GM19035 (cell line): ENCODE data around the gene NAA38.

Source experiments
- ATAC-seq: cut with Tn5 transposase; IDR thresholded peaks from one replicate; pipeline ENCODE4 v1.9.1; 2021; ENCODE audit not compliant: unreplicated experiment

Gene NAA38

DNA sequence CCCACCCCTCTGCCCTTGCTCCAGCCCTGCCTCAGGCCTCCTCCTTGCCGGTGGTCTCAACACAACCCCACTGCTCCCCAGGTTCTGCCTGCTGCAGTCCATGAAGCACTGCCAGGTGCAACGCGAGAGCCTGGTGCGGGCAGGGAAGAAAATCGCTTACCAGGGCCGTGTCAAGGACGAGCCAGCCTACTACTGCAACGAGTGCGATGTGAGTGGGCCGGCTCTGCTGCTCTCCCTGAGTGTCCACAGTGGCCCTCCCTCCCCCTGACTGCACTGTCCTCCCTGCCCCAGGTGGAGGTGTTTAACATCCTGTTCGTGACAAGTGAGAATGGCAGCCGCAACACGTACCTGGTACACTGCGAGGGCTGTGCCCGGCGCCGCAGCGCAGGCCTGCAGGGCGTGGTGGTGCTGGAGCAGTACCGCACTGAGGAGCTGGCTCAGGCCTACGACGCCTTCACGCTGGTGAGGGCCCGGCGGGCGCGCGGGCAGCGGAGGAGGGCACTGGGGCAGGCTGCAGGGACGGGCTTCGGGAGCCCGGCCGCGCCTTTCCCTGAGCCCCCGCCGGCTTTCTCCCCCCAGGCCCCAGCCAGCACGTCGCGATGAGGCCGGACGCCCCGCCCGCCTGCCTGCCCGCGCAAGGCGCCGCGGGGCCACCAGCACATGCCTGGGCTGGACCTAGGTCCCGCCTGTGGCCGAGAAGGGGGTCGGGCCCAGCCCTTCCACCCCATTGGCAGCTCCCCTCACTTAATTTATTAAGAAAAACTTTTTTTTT lies 4.3 kb downstream of the NAA38 start:
- ATAC-seq = no peak

DNA sequence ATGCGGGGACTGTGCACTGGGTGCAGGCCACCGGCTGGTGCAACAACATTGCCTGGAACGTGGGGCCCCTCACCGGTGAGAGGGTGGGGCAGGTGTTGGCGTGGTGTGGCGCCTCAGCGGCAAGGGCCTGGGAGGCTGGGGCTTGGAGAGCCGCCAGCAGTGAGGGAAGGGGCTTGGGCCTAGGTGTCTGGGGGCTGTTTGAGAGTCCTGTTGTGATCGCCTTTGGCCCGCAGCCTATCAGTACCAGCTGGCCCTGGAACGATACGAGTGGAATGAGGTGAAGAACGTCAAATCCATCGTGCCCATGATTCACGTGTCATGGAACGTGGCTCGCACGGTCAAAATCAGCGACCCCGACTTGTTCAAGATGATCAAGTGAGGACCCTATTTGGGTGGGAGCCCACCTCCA lies 5.1 kb downstream of the NAA38 start:
- no peak for ATAC-seq

DNA sequence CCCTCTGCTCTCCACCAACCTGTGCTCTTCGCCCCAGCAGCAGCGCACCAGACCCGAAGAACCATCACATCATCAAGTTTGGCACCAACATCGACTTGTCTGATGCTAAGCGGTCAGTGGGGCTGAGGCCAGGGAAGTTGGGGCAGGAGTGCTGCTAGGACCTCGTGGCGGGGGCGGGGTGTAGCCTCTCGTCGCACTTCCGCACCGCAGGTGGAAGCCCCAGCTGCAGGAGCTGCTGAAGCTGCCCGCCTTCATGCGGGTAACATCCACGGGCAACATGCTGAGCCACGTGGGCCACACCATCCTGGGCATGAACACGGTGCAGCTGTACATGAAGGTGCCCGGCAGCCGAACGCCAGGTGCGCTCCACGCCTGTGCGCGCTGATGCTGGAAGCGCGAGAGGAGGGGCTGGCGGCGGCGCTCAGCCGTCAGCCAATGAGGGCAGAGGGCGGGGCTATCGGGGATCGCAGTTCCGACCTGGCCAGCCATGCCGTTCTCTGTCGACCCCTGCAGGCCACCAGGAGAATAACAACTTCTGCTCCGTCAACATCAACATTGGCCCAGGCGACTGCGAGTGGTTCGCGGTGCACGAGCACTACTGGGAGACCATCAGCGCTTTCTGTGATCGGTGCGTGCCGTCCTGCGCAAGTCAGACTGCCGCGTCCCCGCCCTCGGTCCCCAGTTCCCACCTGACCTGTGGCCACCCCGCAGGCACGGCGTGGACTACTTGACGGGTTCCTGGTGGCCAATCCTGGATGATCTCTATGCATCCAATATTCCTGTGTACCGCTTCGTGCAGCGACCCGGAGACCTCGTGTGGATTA lies 5.7 kb downstream of the NAA38 start:
- ATAC-seq = peak; percentile 75

DNA sequence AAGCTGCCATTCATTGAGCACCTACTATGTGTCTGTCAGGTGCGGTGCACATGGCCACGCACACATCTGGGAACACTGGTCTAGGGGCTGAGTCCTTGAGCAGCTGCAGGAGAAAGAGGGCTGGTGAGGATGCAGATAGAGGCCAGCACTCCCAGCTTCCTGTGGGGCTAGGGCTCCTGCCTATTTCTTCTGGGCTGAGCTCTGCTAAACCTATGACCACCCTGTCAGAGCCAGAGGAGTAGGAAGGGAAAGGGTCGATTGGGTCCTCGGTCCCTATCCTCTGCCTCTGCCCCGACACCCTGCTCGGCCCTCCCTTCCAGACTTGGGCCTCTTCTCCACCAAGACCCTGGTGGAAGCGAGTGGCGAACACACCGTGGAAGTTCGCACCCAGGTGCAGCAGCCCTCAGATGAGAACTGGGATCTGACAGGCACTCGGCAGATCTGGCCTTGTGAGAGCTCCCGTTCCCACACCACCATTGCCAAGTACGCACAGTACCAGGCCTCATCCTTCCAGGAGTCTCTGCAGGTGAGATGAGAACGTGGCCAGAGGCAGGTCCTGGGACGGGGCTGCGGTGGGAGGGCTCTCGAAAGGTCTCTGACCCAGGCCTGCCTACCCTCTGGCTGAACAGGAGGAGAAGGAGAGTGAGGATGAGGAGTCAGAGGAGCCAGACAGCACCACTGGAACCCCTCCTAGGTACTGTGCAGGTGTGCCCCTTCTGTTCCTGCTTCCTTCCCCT lies 6.5 kb downstream of the NAA38 start:
- no peak for ATAC-seq

DNA sequence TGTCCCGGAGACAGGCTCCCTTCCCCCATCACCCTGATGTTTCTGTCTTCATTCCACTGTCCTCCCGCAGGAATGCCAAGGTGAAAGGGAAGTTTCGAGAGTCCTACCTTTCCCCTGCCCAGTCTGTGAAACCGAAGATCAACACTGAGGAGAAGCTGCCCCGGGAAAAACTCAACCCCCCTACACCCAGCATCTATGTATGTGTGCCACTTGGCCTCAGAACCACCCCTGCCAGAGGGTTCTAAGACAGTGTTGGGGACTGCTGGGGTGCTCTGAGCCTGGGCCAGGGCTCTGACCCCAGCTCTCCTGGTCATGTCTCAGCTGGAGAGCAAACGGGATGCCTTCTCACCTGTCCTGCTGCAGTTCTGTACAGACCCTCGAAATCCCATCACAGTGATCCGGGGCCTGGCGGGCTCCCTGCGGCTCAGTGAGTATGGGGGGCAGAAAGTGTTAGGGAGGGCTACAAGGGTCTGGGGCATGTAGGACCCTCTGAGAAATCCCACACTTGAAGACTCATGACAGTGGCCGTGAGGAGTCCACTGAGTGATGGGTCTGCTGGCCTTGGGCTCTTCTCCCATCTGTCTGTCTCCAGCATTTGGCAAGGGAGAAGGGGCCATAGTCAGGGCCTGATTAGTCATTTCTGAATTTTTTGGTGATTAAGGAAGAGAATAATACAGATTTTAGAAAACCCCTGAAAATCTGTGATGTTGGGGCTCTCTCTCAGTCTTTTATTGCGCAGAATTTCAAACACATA lies 7.4 kb downstream of the NAA38 start:
- ATAC-seq = no peak

DNA sequence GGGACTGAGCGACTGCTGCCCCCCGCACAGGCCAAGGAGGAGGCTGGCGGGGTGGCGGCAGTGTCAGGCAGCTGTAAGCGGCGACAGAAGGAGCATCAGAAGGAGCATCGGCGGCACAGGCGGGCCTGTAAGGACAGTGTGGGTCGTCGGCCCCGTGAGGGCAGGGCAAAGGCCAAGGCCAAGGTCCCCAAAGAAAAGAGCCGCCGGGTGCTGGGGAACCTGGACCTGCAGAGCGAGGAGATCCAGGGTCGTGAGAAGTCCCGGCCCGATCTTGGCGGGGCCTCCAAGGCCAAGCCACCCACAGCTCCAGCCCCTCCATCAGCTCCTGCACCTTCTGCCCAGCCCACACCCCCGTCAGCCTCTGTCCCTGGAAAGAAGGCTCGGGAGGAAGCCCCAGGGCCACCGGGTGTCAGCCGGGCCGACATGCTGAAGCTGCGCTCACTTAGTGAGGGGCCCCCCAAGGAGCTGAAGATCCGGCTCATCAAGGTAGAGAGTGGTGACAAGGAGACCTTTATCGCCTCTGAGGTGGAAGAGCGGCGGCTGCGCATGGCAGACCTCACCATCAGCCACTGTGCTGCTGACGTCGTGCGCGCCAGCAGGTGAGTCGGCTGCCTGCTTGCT lies 8.1 kb downstream of the NAA38 start:
- ATAC-seq = no peak

DNA sequence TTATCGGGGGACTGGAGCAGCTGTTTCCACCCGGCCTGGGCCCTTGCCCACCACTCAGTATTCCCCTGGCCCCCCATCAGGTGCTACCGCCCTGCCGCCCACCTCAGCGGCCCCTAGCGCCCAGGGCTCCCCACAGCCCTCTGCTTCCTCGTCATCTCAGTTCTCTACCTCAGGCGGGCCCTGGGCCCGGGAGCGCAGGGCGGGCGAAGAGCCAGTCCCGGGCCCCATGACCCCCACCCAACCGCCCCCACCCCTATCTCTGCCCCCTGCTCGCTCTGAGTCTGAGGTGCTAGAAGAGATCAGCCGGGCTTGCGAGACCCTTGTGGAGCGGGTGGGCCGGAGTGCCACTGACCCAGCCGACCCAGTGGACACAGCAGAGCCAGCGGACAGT lies 8.6 kb downstream of the NAA38 start:
- no peak for ATAC-seq

DNA sequence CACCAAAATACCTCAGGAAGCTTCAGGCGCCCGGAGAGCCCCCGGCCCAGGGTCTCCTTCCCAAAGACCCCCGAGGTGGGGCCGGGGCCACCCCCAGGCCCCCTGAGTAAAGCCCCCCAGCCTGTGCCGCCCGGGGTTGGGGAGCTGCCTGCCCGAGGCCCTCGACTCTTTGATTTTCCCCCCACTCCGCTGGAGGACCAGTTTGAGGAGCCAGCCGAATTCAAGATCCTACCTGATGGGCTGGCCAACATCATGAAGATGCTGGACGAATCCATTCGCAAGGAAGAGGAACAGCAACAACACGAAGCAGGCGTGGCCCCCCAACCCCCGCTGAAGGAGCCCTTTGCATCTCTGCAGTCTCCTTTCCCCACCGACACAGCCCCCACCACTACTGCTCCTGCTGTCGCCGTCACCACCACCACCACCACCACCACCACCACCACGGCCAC lies 9.2 kb downstream of the NAA38 start:
- no peak for ATAC-seq

DNA sequence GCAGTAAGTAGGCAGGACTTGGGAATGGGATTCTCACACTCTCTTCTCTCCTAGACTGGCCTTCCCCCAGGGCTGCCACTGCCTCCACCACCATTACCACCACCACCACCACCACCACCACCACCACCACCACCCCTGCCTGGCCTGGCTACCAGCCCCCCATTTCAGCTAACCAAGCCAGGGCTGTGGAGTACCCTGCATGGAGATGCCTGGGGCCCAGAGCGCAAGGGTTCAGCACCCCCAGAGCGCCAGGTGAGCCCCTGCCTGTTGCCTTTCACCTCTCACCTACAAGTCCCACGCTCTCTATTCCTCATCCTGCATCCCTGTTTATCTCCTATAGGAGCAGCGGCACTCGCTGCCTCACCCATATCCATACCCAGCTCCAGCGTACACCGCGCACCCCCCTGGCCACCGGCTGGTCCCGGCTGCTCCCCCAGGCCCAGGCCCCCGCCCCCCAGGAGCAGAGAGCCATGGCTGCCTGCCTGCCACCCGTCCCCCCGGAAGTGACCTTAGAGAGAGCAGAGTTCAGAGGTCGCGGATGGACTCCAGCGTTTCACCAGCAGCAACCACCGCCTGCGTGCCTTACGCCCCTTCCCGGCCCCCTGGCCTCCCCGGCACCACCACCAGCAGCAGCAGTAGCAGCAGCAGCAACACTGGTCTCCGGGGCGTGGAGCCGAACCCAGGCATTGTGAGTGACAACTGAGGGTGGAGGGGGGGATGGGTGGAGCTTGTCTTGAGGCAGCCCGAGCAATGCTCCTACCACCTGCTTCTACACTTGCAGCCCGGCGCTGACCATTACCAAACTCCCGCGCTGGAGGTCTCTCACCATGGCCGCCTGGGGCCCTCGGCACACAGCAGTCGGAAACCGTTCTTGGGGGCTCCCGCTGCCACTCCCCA lies 10.3 kb downstream of the NAA38 start:
- no peak for ATAC-seq

DNA sequence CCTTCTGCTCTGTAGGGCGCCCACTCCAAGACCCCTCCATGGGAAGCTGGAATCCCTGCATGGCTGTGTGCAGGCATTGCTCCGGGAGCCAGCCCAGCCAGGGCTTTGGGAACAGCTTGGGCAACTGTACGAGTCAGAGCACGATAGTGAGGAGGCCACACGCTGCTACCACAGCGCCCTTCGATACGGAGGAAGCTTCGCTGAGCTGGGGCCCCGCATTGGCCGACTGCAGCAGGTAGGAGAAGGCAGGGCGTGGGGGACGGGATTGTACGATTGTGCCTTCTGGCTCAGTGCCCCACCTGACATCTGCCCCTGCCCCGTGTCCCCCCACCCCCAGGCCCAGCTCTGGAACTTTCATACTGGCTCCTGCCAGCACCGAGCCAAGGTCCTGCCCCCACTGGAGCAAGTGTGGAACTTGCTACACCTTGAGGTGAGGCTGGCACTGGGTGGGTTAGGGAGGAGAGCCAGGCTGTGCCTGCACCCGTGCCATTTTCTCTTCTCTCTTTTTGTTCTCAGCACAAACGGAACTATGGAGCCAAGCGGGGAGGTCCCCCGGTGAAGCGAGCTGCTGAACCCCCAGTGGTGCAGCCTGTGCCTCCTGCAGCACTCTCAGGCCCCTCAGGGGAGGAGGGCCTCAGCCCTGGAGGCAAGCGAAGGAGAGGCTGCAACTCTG lies 11.2 kb downstream of the NAA38 start:
- ATAC-seq = no peak

DNA sequence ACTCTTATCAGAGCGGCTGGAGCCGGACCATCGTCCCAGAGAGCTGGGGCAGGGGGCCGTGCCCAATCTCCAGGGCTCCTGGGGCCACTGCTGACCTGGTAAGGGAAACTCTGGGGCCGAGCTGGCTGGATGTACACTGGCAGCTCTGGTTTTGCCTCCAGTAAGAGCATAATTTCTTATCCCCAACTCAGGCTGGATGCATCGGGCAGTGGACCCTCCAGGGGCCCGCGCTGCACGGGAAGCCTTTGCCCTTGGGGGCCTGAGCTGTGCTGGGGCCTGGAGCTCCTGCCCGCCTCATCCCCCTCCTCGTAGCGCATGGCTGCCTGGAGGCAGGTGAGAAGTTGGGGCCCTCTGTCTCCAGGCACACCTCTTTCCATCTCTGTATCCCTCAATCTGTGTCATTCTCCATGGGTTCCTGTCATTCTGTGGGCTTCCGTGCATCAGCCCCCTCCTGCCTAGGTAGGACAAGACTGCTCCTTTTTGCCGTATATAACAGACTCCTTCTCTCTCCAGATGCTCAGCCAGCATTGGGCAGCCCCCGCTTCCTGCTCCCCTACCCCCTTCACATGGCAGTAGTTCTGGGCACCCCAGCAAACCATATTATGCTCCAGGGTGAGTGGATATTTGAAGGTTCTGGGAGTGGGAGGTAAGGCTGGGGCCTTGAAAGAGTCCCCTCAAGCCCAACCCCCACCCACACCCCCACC lies 11.8 kb downstream of the NAA38 start:
- no peak for ATAC-seq

DNA sequence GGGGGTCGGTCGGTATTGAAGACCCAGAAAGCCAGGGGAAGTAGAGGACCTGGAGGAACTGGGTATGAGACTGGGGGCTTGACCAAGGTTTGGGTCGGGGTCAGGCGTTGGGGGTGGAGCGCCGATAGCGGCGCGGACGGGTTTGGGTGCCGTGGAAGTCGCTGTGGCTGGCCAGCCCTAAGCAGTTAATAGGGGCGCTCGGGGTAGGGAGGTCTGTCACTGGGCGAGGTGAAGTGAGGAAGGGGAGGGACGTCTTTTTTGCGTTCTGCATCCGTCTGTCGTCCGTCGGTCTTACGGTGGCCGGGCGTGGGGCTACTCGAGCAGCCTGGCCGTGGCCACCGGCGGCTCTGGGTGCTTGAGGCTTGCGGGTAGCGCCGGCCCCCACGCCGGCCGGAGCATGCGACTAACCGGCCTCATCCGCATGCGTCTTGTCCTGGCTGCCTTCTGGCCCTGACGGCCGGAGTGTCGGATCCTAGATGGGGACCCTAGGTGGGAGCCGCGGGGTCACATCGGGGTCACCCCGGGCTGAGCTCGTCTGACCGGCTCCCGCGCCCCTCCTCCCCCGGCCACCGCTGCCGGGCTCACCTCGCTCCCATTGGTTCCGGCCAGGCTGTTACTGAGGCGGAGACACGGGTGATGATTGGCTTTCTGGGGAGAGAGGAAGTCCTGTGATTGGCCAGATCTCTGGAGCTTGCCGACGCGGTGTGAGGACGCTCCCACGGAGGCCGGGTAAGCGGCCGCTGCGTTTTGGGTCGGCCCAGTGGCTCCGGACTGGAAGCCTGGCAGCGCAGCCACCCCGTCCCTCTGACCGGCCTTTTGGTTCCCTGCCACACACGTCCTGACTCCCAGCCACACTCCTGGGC lies 12.8 kb downstream of the NAA38 start:
- ATAC-seq = peak; percentile 51

DNA sequence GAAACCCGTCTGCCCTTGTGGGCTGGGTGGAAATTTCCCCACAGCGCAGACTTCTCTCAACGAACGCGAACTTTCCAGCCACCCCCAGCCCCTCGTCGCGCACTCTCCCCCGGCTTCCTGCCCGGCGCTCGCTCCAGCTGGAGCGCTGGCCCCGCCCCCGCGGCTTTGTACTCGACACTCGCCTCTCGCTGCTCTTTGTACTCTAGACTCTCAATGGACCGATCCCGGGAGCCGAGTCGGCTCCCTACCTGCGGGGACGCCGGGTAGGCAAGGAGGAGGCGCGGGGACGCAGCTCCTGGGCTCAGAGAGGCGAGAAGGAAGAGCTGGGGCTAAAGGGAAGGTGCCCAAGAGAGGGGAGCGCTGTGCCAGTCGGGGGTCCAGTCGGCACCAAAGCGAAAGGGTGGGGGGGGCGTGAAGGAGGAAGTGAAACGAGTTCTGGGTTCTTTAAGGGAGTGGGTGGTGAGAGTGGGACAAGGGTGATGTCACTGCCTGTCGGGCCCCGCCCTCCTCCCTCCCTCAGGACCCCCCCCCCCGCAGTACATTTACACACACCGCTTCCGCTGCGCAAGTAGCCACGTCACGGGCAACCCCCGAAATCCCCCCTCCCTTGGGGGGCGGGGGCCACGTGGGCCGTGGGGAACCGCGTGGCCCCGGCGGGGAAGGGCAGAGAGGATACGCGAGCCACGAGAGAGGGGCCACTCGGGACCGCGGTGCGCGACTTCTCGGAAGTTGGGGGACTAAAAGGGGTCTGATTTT lies 13.6 kb downstream of the NAA38 start:
- peak; percentile 31 for ATAC-seq

DNA sequence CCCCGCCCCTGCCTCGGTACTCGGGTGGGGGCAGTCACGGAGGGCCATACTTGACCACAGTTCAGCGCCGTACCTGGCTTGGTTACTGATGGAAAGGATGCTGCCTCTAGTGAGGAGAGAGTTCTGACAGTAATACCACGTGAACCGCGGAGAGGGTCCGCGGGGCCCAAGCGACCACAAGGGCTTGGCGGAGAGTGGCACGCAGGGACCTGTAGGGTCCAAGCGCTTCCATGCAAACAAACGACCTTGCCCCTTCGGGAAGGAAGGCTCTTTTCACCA lies 14.2 kb downstream of the NAA38 start:
- no peak for ATAC-seq

DNA sequence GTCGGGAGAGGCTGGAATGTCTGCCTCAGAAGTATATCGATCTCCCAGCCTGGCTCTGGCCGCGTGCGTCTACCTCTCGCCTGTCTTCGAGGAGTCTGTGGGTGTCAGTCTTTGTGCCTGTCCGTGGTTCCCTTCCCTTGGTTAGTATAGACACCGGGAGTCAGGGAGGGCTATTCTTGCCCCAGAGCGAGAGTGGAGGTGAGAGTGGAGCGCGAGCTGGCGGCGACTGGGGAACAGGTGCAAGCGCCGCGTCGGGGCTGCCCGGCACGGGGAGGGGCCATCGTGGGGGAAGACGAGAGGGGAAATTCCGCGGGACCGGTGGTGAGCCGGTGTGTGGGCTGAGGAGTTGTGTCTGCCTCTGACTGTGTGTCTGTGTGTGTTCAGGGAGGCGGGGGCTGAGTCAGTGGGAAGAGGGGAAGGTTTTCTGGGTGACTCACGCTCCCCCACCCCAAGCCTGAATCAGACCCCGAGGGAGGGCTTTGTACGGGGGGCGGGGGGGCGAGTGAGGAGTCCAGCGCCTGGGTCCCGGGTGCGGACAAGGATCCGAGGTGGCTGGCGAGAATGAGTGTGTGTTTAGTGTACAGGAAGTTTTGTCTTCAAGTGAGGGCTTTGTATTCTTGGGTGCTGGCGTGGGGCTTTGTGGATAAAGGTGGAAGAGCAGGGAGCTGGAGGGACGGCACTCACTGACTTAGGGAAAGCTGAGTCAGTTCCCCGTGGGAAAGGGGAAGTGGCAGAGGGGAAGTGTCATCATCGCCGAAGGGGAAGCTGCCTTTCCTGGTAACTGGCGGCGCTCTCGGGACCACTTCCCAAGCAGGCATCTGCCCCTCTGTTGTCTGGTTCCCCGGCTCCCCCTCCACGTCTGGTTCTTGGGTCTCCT lies 14.7 kb downstream of the NAA38 start:
- peak; percentile 23 for ATAC-seq

DNA sequence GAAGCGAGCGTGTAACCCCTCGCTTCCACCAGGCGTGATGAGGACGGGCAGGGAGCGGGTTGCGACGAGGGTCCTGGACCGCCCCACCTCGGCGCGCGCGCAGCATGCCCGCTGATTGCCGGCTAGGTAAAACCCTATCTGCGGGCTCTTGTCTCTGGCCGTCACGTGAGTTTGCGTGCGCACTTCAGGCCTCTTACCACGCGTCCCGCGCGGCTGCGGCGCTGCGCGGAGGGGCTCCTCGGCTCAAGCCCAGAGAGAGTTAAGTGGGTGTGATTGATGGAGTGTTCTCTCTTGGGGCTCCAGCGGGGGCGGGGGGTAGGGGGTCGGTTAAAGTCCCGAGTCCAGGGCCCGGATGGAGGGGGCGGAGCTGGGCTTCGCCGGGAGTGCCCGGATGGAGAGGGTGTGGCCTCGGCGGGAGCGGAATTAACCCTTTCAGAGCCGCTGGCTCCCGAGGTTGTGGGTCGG lies 15.4 kb downstream of the NAA38 start:
- ATAC-seq = peak; percentile 21
